Smooth muscle cell (in vitro differentiated cells): Measurements from ENCODE around the gene PRKG1. TPM values are rescaled to one million over a fixed set of nuclear protein-coding genes. Genes with fewer than 3 reads are reported as not detected.

Experiments
- DNase-seq: peaks from one replicate; lab custom pipeline; 2025; ENCODE audit not compliant: unreplicated experiment; lab: John Stamatoyannopoulos, UW
- H2AFZ ChIP-seq: fragments of 200-600 bp; sonication (generic); 2 replicates; pipeline ENCODE4 v1.6.0; 2016; ENCODE audit warnings: antibody characterized with exemption, low read depth, mild to moderate bottlenecking
- H3F3A ChIP-seq: fragments of 200-600 bp; sonication (generic); 2 replicates; pipeline ENCODE4 v1.6.0; 2017; ENCODE audit warnings: antibody characterized with exemption, low read depth
- H3K27ac ChIP-seq: fragments of 200-600 bp; sonication (generic); 2 replicates; pipeline ENCODE4 v1.5.1; 2016; ENCODE audit warnings: low read depth, mild to moderate bottlenecking
- H3K27me3 ChIP-seq: fragments of 200-600 bp; sonication (generic); 2 replicates; pipeline ENCODE4 v1.6.1; 2016; ENCODE audit warnings: low read depth, mild to moderate bottlenecking
- H3K36me3 ChIP-seq: fragments of 200-600 bp; sonication (generic); 2 replicates; pipeline ENCODE4 v1.5.1; 2016; ENCODE audit warnings: low read depth
- H3K4me1 ChIP-seq: fragments of 200-600 bp; sonication (generic); 2 replicates; pipeline ENCODE4 v1.5.1; 2016; ENCODE audit warnings: low read depth
- H3K4me2 ChIP-seq: fragments of 200-600 bp; sonication (generic); 2 replicates; pipeline ENCODE4 v1.6.0; 2016; ENCODE audit warnings: mild to moderate bottlenecking
- H3K4me3 ChIP-seq: fragments of 200-600 bp; sonication (generic); 2 replicates; pipeline ENCODE4 v1.5.1; 2016; ENCODE audit warnings: mild to moderate bottlenecking
- H3K79me2 ChIP-seq: fragments of 200-600 bp; sonication (generic); 2 replicates; pipeline ENCODE4 v1.6.0; 2016; ENCODE audit warnings: low read depth, mild to moderate bottlenecking
- H3K9ac ChIP-seq: fragments of 200-600 bp; sonication (generic); 2 replicates; pipeline ENCODE4 v1.6.0; 2016; ENCODE audit warnings: low read depth
- H3K9me3 ChIP-seq: fragments of 200-600 bp; sonication (generic); replicated peaks from 2 replicates; pipeline ENCODE4 v1.5.1; 2016; ENCODE audit warnings: low read depth
- H4K20me1 ChIP-seq: fragments of 200-600 bp; sonication (generic); 2 replicates; pipeline ENCODE4 v1.6.0; 2016; ENCODE audit warnings: low read depth
- CTCF ChIP-seq: fragments of 200-600 bp; sonication (generic); IDR thresholded peaks from 2 replicates; pipeline ENCODE4 v1.5.1; 2017; ENCODE audit warnings: borderline replicate concordance, mild to moderate bottlenecking, antibody characterized with exemption; ENCODE audit not compliant: insufficient read depth, poor library complexity, severe bottlenecking
- WGBS: methylation state at CpG from one replicate; pipeline ENCODE4 v1.1.7; 2016; ENCODE audit warnings: low lambda C conversion rate; 5-methylcytosine and 5-hydroxymethylcytosine counted together
- polyA plus RNA-seq: library from polyadenylated mRNA; unstranded; fragments of >200 nt; fragmentation: Nextera tagmentation; extraction: Ambion mirVana; gene quantifications from 2 replicates; pipeline ENCODE4 v1.2.1, GENCODE V29; 2016
- total RNA-seq: library from RNA; depleted of rRNA; stranded (reverse); fragments of >200 nt; gene quantifications from 2 replicates; pipeline ENCODE4 v1.2.3, GENCODE V29; 2014

Gene PRKG1
- total and polyA plus RNA-seq, 2 experiments from 2014 or later = 7.2 to 13.4 TPM

- no peaks in the 10 kb centered on the region for H3K27me3 ChIP-seq
- no peak overlapping the region for H3K4me2 ChIP-seq
- no peaks in the 10 kb centered on the region for H4K20me1 ChIP-seq
- H3K27ac ChIP-seq = no peak overlapping the region
- TF ChIP-seq CTCF = no peak
- H3K36me3 ChIP-seq = no peaks in the 10 kb centered on the region
- H3K4me1 ChIP-seq = no peaks in the 10 kb centered on the region
- H3F3A ChIP-seq = no peaks in the 10 kb centered on the region
- no peak overlapping the region for H3K9ac ChIP-seq
- H3K79me2 ChIP-seq = no peaks in the 10 kb centered on the region
- H3K4me3 ChIP-seq = no peak overlapping the region
- no peaks in the 10 kb centered on the region for H3K9me3 ChIP-seq
- no peak for DNase-seq
- no peak overlapping the region for H2AFZ ChIP-seq
- WGBS = 73% methylated on average over 2 of the region's 2 CpGs
These were observed 238.5 kb downstream of the PRKG1 start for GRCh38 chr10:51312817-51313216.

- no peak overlapping the region for H3K27ac ChIP-seq
- no peak for TF ChIP-seq CTCF
These were observed 239.0 kb downstream of the PRKG1 start for GRCh38 chr10:51313251-51313650.

GRCh38 chr10:51313773-51314478, 239.6 kb downstream of the PRKG1 start:
- H3K9ac ChIP-seq = no peak overlapping the region
- H3K4me3 ChIP-seq = no peak overlapping the region
- H2AFZ ChIP-seq = no peak overlapping the region
- WGBS = 79% methylated on average over 3 of the region's 3 CpGs
- no peaks in the 10 kb centered on the region for H3K27me3 ChIP-seq
- H3K4me2 ChIP-seq = no peak overlapping the region
- no peak for TF ChIP-seq CTCF
- H3K9me3 ChIP-seq = no peaks in the 10 kb centered on the region
- no peak overlapping the region for H3K27ac ChIP-seq
- no peaks in the 10 kb centered on the region for H3K36me3 ChIP-seq
- no peaks in the 10 kb centered on the region for H3F3A ChIP-seq
- H4K20me1 ChIP-seq = no peaks in the 10 kb centered on the region
- no peaks in the 10 kb centered on the region for H3K4me1 ChIP-seq
- DNase-seq = no peak
- H3K79me2 ChIP-seq = no peaks in the 10 kb centered on the region

More at GRCh38 chr10:51313251-51313650, 239.0 kb downstream of the PRKG1 start:
- H3K36me3 ChIP-seq = no peaks in the 10 kb centered on the region
- no peaks in the 10 kb centered on the region for H3K79me2 ChIP-seq
- H3K4me2 ChIP-seq = no peak overlapping the region
- no peaks in the 10 kb centered on the region for H4K20me1 ChIP-seq
- no peak overlapping the region for H2AFZ ChIP-seq
- WGBS = 89% methylated on average over 2 of the region's 2 CpGs
- H3F3A ChIP-seq = no peaks in the 10 kb centered on the region
- no peaks in the 10 kb centered on the region for H3K27me3 ChIP-seq
- H3K4me1 ChIP-seq = no peaks in the 10 kb centered on the region
- no peak overlapping the region for H3K4me3 ChIP-seq
- no peak overlapping the region for H3K9ac ChIP-seq
- no peaks in the 10 kb centered on the region for H3K9me3 ChIP-seq
- DNase-seq = no peak

GRCh38 chr10:51314481-51314880, 240.2 kb downstream of the PRKG1 start:
- no peak overlapping the region for H2AFZ ChIP-seq
- no peaks in the 10 kb centered on the region for H4K20me1 ChIP-seq
- H3K36me3 ChIP-seq = no peaks in the 10 kb centered on the region
- no peak overlapping the region for H3K9ac ChIP-seq
- no peaks in the 10 kb centered on the region for H3F3A ChIP-seq
- WGBS = 78% methylated on average over 1 of the region's 1 CpG
- H3K27me3 ChIP-seq = no peaks in the 10 kb centered on the region
- TF ChIP-seq CTCF = no peak
- H3K27ac ChIP-seq = no peak overlapping the region
- H3K4me3 ChIP-seq = no peak overlapping the region
- no peak overlapping the region for H3K4me2 ChIP-seq
- H3K79me2 ChIP-seq = no peaks in the 10 kb centered on the region
- H3K9me3 ChIP-seq = no peaks in the 10 kb centered on the region
- no peak for DNase-seq
- H3K4me1 ChIP-seq = no peaks in the 10 kb centered on the region
